NCI-H2107 (cell line): ENCODE data around the gene BRAF.
"Not testable (repeated sequence)": the region's sequence is repeated elsewhere in the genome, so short reads cannot be mapped to it uniquely, and the experiment has no call there.

ENCODE experiments used
- DNase-seq: peaks from one replicate; lab custom pipeline; 2025; lab: John Stamatoyannopoulos, UW

Gene BRAF

GRCh38 chr7:140680886-140681285, 243.8 kb downstream of the BRAF start:
- DNase-seq: no peak

DNA sequence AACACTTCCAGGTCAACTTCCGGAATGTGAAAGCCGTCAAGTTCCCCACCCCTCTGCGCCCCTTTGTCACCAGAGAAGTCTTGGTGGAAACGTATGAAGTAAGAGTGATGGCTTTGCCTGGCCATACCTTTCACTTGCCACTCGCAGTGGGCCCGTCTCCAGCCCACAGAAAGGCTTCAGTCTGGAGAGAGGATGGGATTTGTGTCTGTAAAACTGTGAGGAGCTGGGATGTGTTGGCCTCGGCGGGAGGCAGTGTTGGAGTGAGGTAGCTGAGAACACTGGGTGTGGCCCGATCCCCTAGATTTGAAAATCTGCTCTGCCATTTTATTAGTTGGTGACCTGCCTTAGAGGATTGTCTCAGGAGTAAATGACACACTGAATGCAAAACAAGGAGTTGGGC, 245.5 kb downstream of the BRAF start:
- no peak for DNase-seq

DNA sequence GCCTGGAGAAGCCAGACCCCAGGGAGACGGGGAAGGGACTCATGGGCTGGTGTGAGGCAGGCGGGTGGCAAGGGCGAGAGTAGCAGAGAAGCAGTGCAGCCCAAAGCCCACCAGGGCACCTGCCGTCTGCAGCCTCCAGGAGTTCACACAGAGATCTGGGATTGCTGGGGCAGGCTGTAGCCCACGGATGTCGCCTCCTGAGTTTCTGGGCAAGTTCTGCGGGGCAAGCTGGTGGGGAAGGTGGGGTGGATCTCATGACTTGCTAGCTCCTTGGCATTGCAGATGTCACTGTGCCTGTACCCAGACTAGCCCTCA, 246.0 kb downstream of the BRAF start:
- no peak for DNase-seq

GRCh38 chr7:140678081-140678815, 246.5 kb downstream of the BRAF start:
- DNase-seq: no peak

- no peak for DNase-seq
Observed at GRCh38 chr7:140677496-140677895, 247.2 kb downstream of the BRAF start.

- not testable (repeated sequence) for DNase-seq
Observed at GRCh38 chr7:140676956-140677355, 247.8 kb downstream of the BRAF start.

DNA sequence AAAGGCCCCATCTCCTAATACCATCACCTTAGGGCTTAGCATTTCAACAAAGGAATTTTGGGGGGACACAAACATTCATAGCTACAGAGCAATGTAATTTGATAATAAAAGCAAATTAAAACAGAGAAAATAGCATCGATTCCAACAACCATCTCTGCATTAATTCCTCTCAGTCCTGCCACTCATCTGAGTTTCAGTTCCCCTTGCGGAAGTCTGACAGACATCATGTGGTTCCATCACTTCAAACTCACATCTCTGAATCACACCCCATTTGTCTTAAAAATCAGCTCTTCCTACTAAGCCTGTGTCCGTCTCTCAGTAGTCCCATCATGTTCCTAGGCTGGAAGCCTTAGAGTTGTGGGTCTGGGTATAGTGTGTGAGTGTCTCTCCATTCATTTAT, 248.4 kb downstream of the BRAF start:
- no peak for DNase-seq

GRCh38 chr7:140675726-140676125, 249.0 kb downstream of the BRAF start:
- no peak for DNase-seq

- DNase-seq: no peak
Observed at GRCh38 chr7:140674899-140675701, 249.6 kb downstream of the BRAF start.

GRCh38 chr7:140674356-140674800, 250.4 kb downstream of the BRAF start:
- DNase-seq: peak; percentile 58

GRCh38 chr7:140673774-140674155, 251.0 kb downstream of the BRAF start:
- no peak for DNase-seq

GRCh38 chr7:140673063-140673773, 251.5 kb downstream of the BRAF start:
- no peak for DNase-seq

DNA sequence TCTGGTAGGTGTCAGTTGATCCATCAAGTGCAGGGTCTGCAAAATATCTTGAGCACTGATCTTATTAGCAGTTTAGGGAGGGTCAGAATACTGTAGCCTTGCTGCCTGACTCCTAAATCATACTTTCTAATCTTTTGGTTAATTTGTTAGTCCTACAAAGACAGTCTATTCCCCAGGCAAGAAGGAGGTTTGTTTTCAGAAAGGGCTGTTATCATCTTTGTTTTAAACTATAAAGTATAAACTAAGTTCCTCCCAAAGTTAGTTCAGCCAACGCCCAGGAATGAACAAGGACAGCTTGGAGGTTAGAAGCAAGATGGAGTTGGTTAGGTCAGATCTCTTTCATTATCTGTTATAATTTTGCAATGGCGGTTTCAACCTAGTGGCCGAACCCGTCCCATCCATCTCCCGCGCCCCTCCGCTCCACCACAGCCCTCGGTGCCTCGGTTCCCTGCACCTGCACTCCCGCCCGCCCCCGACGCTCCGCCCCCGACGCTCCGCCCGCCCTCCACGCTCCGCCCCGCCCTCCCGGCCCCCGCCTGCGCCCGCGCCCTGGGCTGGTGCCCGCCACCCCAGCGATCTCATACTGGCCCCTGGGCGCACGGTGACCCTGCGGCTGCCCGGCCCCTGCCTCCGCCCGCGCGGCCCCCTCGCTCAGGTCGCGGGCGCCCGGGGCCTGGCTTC, 252.2 kb downstream of the BRAF start, which contains the start of gene ADCK2:
ADCK2 (plus strand) TSS at position 564 of the 681 bp plus-strand sequence. CDS start 386 bp downstream, outside the sequence.
- DNase-seq: no peak

DNA sequence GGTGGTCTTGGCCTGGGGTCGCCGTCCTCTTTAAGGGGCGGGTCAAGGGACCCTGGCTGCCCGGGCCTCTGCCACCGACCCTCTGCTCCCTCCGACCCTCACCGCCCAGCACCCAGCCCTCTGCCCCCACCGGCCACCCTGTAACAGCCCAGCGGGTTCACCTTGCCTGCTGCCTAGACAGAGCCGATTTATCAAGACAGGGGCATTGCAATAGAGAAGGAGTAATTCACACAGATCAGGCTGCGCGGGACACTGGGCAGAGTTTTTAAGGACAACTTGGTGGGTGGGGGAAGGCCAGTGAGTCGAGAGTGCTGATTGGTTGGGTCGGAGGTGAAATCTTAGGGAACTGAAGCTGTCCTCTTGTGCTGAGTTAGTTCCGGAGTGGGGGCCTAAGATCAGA, 252.8 kb downstream of the BRAF start:
- DNase-seq: no peak

GRCh38 chr7:140670343-140670935, 254.3 kb downstream of the BRAF start:
- DNase-seq: no peak

- DNase-seq: not testable (repeated sequence)
Observed at GRCh38 chr7:140669862-140670261, 254.9 kb downstream of the BRAF start.

DNA sequence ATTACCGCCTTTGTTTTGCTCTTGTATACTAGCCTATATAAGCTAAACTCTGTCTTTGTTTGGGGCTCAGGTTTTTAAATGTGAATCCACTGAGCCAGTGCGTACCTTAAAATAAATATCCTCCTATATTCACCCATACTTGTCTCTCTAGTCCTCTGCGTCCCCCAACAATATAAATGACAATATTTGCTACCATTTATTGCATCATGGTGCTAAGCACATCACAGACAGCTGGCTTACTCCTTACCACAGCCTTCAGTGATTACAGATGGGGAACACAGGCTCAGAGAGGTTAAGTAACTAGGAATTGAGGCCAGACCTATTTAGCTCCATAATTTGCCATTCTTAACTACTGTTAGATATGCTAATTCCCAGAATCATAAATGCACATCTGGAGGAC, 255.4 kb downstream of the BRAF start:
- DNase-seq: no peak
